Nephron progenitor cell (in vitro differentiated cells): ENCODE data around the gene S1PR3.

Experiments
- DNase-seq: peaks from one replicate; pipeline ENCODE4 v3.0.0; 2021
- H3K27ac Mint-ChIP-seq: 2 replicates; pipeline ENCODE4 v1.8.0; 2021; ENCODE audit warnings: mild to moderate bottlenecking, moderate library complexity, mixed read lengths
- H3K27me3 Mint-ChIP-seq: 2 replicates; pipeline ENCODE4 v1.8.0; 2021; ENCODE audit warnings: mild to moderate bottlenecking, low read depth, mixed read lengths; ENCODE audit not compliant: poor library complexity
- H3K36me3 Mint-ChIP-seq: 2 replicates; pipeline ENCODE4 v1.8.0; 2021; ENCODE audit warnings: low read depth, mixed read lengths
- H3K4me1 Mint-ChIP-seq: 2 replicates; pipeline ENCODE4 v1.8.0; 2021; ENCODE audit warnings: mixed read lengths
- H3K4me3 Mint-ChIP-seq: 2 replicates; pipeline ENCODE4 v1.8.0; 2021; ENCODE audit warnings: mild to moderate bottlenecking, moderate library complexity, mixed read lengths
- H3K9me3 Mint-ChIP-seq: 2 replicates; pipeline ENCODE4 v1.8.0; 2021; ENCODE audit warnings: mild to moderate bottlenecking, moderate library complexity, mixed read lengths
- CTCF ChIP-seq: fragments of 200-600 bp; sonication (generic); IDR thresholded peaks from 2 replicates; pipeline ENCODE4 v1.5.0; 2021; ENCODE audit warnings: antibody characterized with exemption

Gene S1PR3

GRCh38 chr9:88986776-88987175, 4.5 kb upstream of the S1PR3 start:
- peaks cover 2% of the 10 kb centered on the region for H3K27me3 Mint-ChIP-seq
- H3K27ac Mint-ChIP-seq: no peak overlapping the region
- no peak for DNase-seq
- TF ChIP-seq CTCF: no peak
- H3K9me3 Mint-ChIP-seq: peaks cover 20% of the 10 kb centered on the region
- H3K4me1 Mint-ChIP-seq: peaks cover 27% of the 10 kb centered on the region
- H3K36me3 Mint-ChIP-seq: peaks cover 11% of the 10 kb centered on the region
- no peak overlapping the region for H3K4me3 Mint-ChIP-seq

- no peak overlapping the region for H3K4me3 Mint-ChIP-seq
- peaks cover 3% of the 10 kb centered on the region for H3K27me3 Mint-ChIP-seq
- peaks cover 36% of the 10 kb centered on the region for H3K4me1 Mint-ChIP-seq
- H3K27ac Mint-ChIP-seq: no peak overlapping the region
- H3K9me3 Mint-ChIP-seq: peaks cover 12% of the 10 kb centered on the region
- no peak for TF ChIP-seq CTCF
- DNase-seq: no peak
- H3K36me3 Mint-ChIP-seq: peaks cover 5% of the 10 kb centered on the region
Measured at GRCh38 chr9:88987661-88988060, 3.6 kb upstream of the S1PR3 start.

GRCh38 chr9:88988796-88989641, 2.2 kb upstream of the S1PR3 start:
- no peak for TF ChIP-seq CTCF
- Mint-ChIP-seq H3K27ac (peak overlapping the region; percentile 63), H3K36me3 (peaks cover 5% of the 10 kb centered on the region), H3K4me3 (peak overlapping the region; percentile 97), H3K4me1 (peaks cover 50% of the 10 kb centered on the region), H3K9me3 (peaks cover 4% of the 10 kb centered on the region), H3K27me3 (peaks cover 3% of the 10 kb centered on the region)
- no peak for DNase-seq

- TF ChIP-seq CTCF: no peak
- Mint-ChIP-seq H3K36me3 (peaks cover 5% of the 10 kb centered on the region), H3K4me1 (peaks cover 61% of the 10 kb centered on the region), H3K9me3 (peaks cover 4% of the 10 kb centered on the region), H3K27ac (peak overlapping the region; percentile 54), H3K27me3 (peaks cover 3% of the 10 kb centered on the region), H3K4me3 (peak overlapping the region; percentile 97)
- DNase-seq: peak; percentile 36
Measured at GRCh38 chr9:88990041-88990728, 1.1 kb upstream of the S1PR3 start.

- Mint-ChIP-seq H3K4me3 (peak overlapping the region; percentile 97), H3K27ac (peak overlapping the region; percentile 10), H3K4me1 (peaks cover 66% of the 10 kb centered on the region), H3K36me3 (peaks cover 9% of the 10 kb centered on the region), H3K27me3 (peaks cover 3% of the 10 kb centered on the region), H3K9me3 (peaks cover 4% of the 10 kb centered on the region)
- peak; percentile 62 for DNase-seq
- no peak for TF ChIP-seq CTCF
Measured at GRCh38 chr9:88990729-88991065, 571 bp upstream of the S1PR3 start.
